Measurements from ENCODE around the gene FAHD1.
A peak's percentile ranks its signal among the peaks of the same experiment; 100 is the strongest.

FAHD1 gene

DNA sequence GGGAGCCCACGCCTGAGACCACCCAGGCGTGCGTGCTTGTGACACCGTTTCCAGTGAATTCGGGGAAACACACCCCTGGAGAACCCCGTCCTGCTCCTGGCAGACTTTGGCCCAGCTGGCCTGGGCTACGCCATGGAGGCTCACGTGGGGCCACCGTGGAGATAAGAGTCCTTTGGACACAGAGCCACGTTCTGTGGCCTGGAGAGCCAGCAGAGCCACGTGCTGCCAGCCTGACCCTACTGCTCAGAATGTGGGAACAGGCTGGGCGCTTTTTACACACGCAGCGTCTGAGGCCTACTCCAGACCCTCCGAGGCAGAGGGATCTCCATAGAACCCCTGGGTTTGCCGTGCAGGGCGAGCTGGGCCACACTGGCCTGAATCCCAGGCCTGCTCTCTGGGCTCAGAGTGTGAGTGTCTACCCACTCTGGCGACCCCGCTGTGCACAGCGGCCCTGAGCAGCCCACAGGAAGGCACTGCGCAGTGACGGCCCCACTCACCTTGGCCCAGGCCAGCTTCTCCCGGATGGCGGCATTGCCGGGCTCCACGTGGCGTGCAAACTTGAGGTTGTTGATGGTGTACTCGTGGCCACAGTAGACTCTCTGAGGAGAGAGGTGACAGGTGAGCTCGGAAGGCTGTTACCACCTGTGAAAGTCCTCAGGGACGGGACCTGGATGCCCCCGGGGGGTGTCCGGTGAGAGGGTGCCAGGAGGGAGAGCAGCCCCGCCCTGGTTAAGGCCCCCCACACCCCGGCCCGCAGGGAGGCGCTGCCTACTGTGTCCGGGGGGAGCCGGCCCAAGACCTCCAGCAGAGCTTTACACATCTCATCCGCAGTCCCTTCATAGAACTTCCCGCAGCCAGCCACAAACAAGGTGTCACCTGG, 10.4 kb upstream of the FAHD1 start:
- DNase-seq (ENCODE audit: low read depth in 1 of 2, low spot score in 1 of 2) = no peak

DNA sequence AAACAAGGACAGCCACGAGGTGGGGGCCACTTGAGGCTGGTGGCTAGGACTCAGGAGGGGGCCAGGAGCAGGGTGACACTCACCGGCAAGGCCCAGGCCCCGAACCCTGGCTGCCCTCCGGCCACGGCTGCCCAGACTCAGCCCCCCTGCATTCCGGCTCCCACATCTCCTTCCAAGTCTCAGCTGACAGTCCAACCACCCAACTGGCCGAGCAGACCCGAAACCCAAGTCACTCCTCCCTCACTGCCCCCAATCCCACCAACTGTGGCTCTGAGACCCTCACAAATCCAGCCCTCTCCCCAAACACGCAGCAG, 9.8 kb upstream of the FAHD1 start:
- no peak for DNase-seq (ENCODE audit: low read depth in 1 of 2, low spot score in 1 of 2)

DNA sequence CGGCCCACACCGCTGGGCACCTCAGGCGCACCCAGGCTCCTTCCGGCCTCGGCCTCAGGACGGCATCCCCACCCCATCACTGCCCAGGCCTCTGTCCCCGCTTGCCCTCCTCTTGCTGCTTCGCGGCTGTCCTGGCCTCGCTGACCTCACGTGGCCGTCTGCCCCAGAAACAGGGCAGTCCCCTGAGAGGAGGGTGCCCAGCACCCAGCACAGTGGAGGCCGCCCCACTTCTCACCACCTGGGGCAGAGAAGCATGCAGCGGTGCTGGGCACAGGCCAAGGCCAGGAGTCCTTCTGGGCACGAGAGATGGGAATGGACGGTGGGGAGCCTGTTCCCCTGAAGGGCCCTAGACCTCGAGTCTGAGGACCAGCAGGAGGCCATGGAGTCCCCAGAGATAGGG, 9.3 kb upstream of the FAHD1 start:
- no peak for DNase-seq (ENCODE audit: low read depth in 1 of 2, low spot score in 1 of 2)

DNA sequence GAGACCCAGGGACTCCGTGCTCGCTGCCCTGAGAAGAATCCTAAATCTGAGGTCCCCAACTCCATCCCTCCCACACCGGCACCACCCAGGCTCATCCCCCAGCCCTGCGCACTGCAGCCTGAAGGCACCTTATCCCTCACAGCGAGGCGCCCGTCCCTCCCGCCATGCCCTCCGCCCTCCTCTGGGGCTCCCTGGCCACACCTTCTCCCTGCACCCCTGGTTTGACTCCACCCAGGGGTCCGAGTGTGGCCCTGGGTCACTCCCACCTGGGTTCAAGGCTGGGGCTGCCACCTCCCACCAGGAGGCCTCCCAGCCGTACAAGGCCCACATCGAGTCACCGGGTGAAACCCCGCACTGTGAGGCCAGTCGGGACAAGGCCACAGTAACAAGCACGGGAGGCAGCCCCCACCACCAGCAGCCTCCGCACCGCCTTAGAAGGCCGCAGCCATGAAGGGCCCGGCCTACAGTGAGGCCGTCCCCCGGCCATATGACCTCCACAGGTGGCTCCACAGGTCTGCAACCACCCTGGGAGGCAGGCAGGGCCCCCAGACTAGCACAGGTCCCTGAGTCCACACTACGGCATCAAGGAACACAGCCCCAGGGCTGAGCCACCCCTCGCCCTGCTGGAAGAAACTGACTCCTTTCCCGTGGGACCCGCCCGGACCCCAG, 8.7 kb upstream of the FAHD1 start:
- no peak for DNase-seq (ENCODE audit: low read depth in 1 of 2, low spot score in 1 of 2)

DNA sequence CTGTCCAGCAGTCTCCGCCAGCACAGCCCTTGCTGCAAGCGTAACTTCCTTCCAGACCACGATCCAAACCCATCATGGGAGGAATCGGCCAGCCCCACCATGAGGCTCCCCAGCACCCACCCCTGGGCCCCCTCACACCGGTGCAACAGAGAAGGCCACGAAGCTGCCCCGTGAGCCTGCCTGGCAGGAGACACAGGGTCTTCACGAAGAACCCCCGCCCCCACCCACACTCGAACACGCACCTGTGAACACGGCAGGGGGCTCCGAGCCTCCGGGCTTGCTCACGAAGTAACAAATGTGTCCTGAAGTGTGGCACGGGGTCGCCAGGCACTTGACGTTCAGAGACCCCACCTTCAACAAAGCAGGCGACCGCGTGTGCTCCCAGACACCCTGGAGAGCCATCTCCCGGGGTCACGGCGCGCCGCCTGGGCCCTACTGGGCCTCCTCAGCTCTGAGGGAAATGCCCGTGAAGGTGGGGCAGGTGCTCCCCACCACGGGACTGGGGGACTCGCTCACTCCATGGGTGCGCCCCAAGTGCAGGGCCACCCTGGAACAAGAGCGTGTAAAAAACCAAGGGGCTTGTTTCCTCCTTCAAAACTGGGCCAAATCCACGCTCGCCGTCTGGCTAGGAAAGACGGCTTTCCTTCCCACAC, 8.0 kb upstream of the FAHD1 start:
- no peak for DNase-seq (ENCODE audit: low read depth in 1 of 2, low spot score in 1 of 2)

DNA sequence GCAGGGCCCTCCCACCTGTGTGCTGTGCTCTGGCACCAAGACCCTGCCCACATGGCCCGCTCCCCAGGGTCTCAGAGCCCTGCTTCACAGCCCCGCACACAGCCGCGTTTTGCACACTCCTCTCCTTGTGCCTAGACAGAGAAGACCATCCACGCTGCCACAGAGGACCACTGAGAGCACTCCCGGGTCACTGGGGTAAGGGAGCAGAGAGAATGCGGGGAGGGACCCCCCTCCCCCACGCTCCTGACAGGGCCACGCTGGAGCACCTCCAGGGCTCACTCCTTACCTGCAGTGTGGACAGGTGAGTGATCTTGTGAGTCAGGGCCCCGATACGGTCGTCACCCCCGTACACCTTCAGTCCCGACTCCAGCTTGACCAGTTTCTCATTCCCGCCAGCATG, 7.4 kb upstream of the FAHD1 start:
- no peak for DNase-seq (ENCODE audit: low read depth in 1 of 2, low spot score in 1 of 2)

DNA sequence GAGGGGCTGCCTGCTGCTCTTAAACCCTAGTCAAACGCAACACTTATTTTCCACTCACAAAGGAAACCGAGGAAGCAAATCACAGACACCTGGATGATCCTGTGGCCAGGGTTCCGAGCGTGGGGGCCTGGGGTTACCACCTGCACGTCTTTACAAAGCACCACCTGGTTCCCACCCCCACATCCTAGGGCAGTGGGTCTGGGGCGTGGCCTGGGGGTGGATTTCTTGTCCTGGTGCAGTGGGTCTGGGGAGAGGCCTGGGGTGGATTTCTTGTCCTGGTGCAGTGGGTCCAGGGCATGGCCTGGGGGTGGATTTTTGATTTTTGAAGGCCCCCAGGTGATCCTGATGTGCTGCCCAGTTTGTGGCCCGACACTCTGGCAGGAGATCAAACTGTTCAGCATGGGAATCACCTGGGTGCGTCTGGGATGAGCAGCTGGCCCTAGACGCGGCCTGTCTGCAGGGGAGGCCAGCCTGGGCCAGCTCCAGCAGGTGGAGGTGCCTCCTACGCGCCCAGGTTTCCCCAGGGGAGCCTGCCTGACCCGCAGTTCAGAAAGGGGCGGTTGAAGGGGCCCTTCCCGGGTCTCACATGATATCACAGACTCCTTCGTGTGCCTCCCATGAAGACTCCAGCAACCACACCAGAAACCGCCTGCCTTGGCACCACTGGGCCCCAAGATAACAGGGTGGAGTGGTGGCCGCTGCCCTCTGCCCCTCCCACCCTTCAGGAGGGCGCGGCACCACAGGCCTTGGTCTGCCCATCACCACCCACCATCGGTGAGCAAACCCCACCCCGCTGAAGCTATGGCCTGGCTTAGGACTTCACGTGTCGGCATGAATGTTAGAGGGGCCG, 6.7 kb upstream of the FAHD1 start:
- no peak for DNase-seq (ENCODE audit: low read depth in 1 of 2, low spot score in 1 of 2)

DNA sequence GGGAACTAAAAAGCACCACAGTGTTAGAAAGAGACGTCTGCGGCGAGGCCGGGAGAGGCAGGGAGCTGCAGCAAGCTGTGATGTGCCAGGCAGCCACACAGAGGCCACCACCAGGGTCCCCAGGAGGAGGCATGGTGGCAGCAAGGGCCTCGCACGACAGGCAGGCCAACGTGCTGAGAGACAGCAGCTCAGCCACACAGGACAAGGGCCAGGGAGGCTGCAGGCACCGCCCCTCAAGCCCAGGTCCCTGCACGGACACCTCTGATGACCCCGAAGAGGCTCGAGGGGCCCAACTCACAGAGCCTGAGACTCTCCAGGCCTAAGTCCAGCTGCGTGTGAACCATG, 6.1 kb upstream of the FAHD1 start:
- DNase-seq (ENCODE audit: low read depth in 1 of 2, low spot score in 1 of 2) = no peak

DNA sequence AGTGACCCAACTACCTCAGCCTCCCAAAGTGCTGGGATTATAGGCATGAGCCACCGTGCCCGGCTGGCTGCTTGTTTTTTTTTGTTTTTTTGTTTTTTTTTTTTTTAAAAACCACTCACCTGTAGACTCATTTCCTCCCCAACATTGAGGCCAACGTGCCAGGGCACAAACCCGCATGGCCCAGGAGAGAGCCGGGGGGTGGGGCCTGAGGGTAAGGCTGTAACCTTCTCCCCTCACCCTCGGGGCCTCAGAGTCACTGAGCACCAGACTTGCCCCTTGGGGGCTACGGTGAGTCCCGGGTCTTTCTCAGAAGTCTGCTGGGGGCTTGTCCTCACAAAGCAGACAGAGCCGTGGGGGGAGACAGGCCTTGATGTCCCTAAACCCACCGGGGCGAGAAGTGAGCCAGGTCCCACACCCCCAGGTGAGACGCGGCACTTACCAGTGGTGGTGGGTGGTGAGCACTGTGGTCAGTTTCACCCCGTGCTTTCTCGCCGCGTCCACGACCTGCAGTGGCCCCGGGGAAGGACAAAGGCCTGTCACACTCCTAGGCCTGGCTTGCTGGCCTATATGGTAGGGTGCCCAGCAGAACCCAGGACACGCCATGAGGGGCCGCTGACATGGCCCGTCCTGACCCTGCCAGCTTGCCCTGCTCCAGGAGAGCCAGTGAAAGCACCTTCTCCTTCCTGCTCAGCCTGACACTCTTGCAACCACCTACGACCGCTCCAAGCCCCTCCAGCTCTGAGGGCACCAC, 5.0 kb upstream of the FAHD1 start:
- DNase-seq (ENCODE audit: low read depth in 1 of 2, low spot score in 1 of 2) = no peak

DNA sequence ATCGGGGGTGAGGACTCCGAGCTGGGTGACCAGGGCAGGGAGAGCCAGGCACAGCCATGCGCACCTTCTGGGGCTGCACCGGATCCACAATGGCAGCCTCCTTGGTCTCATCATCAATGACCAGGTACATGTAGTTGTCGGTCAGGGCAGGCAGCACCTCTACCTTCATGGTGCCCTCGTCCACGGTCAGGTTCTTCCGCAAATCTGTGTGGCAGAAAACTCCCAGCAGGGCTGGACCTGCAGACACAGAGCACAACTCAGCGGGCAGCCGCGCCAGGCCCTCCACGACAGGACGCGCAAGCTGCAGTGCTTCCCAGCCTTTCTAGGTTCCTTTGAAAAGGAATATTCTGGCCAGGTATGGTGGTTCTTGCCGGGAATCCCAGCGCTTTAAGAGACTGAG, 4.2 kb upstream of the FAHD1 start:
- no peak for DNase-seq (ENCODE audit: low read depth in 1 of 2, low spot score in 1 of 2)

DNA sequence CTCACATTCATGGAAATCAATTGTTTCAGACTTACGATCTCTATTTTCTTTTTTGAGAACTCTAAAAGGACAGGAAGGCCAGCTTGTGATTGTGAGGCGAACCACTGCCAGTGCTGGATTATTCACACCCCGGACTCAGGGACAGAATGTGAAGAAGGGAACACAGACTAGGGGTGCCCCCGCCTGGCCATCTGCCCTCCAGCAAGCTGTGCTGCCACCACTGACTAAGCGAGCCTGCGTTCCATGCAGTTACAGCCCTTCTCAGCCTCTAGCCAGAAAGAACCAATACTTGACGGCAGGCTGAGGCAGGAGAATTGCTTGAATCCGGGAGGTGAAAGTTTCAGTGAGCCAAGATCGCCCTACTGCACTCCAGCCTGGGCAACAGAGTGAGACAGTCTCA, 3.2 kb upstream of the FAHD1 start:
- DNase-seq (ENCODE audit: low read depth in 1 of 2, low spot score in 1 of 2) = no peak

DNA sequence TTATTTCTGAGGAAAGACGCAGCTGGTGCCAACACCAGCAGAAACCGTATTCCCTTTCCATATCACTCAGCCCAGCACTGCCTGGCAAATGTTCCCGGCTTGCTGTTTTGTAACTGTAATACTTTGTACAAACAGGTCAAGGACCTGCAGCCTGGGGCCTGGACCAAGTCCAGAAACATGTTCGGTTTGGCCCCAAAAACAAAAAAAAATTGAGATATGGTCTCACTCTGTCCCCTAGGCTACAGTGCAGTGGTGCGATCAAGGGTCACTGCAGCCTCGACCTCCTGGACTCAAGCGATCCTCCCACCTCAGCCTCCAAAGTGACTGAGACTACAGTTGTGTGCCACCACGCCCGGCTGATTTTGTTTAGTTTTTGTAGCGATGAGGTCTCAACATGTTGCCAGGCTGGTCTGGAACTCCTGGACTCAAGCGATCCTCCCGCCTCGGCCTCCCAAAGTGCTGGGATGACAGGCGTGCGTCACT, 1.6 kb upstream of the FAHD1 start:
- DNase-seq (ENCODE audit: low read depth in 1 of 2, low spot score in 1 of 2) = no peak

DNA sequence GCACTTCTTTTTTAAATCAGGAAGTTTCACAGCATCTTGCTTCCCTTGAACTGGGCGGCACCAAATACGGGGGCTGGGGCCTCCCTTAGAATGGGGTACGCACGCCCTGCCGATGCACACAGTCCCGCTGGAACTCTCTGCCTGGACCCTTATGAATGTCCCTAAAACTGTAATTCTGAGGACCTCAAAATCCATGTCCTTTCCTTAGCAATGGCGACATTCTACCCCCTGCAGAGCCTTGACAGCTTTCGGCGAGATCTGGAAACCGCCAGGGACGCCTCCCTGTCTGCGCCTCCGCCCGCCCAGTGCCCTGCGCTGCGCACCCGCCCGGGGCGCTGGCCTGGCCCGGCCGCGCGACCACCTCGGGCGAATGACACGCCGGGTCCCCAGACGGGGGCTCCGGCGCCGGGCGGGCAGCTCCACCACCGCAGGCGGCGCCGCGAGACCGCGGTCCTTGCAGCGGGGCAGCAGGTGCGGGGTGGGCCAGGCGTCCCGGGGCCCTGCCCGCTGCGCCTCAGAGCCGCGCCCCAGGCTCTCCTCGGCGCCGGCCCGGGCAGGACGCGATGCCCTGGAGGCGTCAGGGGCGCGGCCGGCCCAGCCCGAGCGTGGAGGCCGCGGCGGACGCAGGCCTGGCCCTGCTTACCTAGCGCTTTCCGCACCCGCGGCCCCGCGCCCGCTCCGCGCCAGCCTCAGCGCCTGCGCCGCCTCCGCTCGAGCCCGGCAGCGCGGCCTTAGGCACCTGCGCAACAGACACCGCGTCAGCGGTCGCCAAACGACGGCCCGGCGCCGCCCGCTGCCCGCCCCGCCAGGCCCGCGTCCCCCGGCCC, 929 bp upstream of the FAHD1 start:
- DNase-seq (ENCODE audit: low read depth in 1 of 2, low spot score in 1 of 2) = peak; percentile 56 to 64

DNA sequence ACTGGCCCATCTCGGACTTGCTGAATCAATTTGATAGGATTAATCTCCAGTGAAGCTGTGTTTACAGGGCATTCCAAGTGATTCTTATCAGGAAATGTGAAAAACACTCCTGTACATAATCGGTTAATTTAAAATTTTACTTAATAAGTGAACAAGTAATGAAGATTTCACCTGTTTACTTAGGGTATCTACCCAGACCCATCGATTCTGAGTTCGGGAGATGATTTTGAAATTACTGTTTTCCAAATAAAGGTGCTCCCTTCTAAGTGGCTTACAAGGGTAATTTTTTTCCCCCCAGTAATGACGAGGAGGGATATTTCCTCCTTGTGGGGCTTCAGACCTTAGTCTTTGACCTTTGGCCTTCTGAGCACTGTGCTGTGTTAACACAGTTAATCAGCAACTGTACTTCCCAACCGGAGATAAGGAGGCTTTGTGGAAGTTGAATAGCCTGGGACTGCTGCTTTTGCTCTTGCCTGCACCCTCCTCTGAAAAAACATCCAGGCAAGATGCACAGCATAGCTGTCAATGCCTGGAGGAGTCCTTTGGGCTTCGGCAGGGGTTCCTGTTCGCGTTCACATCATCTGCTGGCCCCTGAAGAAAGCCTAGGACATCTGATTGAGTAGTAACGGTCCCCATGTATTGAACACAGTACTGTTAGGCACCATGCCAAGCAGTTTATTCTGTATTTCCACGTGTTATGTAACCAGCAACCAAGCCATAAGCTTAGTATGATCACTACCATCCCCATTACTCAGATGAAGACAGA, 1.8 kb downstream of the FAHD1 start:
- DNase-seq (ENCODE audit: low read depth in 1 of 2, low spot score in 1 of 2) = no peak

DNA sequence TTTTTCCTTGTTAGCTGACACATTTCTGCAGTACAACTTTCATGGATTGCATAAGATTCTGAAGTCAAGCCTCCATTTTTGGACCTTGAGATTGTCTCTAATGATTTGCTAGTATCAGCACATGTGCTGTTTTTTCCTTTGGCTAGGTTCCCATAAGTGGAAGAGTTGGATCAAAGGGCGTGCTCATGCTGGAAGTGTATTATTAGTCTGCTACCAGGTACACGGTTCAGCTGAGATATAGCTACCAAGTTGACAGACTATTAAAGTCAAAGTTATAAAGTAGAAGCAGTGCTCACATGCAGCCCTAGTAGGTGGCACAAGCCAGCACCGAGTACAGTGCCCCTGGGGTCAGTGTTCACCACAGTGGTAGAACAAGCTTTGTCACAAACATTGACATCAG, 3.2 kb downstream of the FAHD1 start:
- no peak for DNase-seq (ENCODE audit: low read depth in 1 of 2, low spot score in 1 of 2)

DNA sequence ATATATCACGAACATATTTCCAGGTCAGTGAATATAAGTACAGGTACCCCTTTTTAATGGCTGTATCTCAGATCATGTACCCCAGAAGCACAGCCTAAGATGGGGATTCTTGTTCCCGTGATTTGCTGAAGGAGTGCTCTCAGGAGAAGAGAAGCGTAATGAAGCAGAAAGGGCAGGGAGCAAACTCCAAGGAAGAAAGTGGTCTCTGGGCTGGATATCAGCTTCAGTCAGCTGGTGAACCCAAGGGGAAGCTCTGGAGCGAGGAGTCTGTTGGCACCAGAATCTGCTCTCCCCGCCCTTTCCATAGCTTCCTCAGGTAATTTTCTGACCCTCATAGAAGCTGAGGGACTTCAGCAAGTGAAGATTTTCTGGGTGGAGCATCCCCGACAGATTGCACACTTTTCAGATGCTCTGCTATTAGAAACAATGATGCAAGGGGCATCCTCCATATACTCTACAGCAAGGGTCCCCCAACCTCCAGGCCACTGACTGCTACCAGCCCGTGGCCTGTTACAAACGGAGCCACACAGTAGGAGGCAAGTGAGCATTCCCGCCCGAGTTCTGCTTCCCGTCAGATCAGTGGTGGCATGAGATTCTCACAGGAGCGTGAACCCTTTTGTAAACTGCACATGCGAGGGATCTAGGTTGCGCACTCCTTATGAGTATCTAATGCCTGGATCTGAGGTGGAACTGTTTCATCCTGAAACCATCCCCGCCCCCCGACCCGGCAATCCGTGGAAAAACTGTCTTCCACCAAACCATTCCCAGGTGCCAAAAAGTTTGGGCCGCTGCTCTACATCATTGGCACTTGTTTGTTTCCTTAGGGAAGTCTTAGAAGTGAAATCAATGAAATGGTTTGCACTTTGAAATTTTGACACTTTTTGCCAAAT, 4.4 kb downstream of the FAHD1 start:
- DNase-seq (ENCODE audit: low read depth in 1 of 2, low spot score in 1 of 2) = no peak

DNA sequence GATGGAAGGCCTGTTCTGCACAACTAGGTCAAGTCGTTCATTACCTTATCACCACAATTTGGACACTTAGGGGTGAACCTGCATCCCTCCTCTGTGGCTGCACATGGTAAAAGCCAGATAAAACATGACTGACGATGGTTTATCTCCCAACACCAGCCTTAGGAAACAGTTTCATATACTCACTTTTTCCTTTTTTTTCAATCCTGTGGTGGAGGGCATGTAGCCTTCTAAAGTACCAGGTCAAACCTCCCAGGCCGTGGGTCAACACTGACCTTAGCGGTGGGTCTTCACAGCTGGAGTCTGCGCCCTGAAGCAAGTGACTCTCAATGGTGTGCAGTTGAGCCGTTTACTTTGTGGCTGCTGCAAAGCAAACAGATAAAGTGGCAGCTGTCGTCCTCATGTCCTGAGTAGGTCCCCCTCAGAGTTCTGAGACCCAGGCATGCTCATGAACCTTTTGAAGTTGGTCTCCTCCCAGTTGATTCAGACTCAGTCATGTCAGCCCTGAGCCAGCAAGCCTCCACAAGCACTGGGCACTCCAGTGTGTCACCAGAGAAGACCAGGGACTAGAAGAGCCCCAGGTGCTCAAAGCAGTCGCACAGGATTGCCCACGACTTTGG, 5.9 kb downstream of the FAHD1 start:
- DNase-seq (ENCODE audit: low read depth in 1 of 2, low spot score in 1 of 2) = no peak

DNA sequence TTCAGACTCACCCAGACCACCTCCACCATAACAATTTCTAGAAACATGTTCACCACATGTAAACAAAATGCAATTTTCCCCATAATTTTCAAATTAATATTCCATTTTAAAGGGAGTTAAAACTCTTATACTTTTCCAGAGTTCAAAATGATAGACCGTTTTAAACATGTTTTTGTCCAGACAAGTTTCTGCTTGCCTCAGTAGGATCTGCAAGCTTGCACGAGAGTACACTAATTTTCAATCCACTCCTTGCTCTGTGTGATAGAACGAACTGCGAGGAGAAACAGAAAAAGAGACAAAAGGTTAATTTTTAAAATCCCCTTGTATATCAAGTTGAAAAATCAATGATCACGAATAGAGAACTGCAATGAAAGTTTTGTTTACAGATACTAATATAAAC, 7.1 kb downstream of the FAHD1 start:
- DNase-seq (ENCODE audit: low read depth in 1 of 2, low spot score in 1 of 2) = no peak
